ENCODE measurements around the gene CLEC2D.
"Not testable (repeated sequence)": the region's sequence is repeated elsewhere in the genome, so short reads cannot be mapped to it uniquely, and the experiment has no call there.

CLEC2D gene

GRCh38 chr12:9669534-9669933 lies at the start of gene CLEC2D:
CLEC2D (plus strand) TSS chr12:9669713; CDS start chr12:9669735, 22 bp downstream.
- in situ Hi-C loops (cut with MboI; ENCODE audit: low sequenced_read_pairs), result no loop called here

GRCh38 chr12:9625019-9625418 lies 44.5 kb upstream of the CLEC2D start:
- in situ Hi-C loops (cut with MboI; ENCODE audit: low sequenced_read_pairs), result no loop called here

- in situ Hi-C loops (cut with MboI; ENCODE audit: low sequenced_read_pairs), result no loop called here
These were observed 43.2 kb upstream of the CLEC2D start for GRCh38 chr12:9626291-9626690.

GRCh38 chr12:9626821-9627220 lies 42.7 kb upstream of the CLEC2D start:
- in situ Hi-C loops (cut with MboI; ENCODE audit: low sequenced_read_pairs), result no loop called here

GRCh38 chr12:9632766-9633165 lies 36.7 kb upstream of the CLEC2D start:
- in situ Hi-C loops (cut with MboI; ENCODE audit: low sequenced_read_pairs), result no loop called here

- in situ Hi-C loops (cut with MboI; ENCODE audit: low sequenced_read_pairs), result no loop called here
These were observed 35.2 kb upstream of the CLEC2D start for GRCh38 chr12:9634177-9634803.

- in situ Hi-C loops (cut with MboI; ENCODE audit: low sequenced_read_pairs), result no loop called here
These were observed 34.4 kb upstream of the CLEC2D start for GRCh38 chr12:9634969-9635754.

GRCh38 chr12:9636150-9636850 lies 33.2 kb upstream of the CLEC2D start:
- in situ Hi-C loops (cut with MboI; ENCODE audit: low sequenced_read_pairs), result no loop called here

- in situ Hi-C loops (cut with MboI; ENCODE audit: low sequenced_read_pairs), result no loop called here
These were observed 32.7 kb upstream of the CLEC2D start for GRCh38 chr12:9636851-9637206.

GRCh38 chr12:9640024-9640423 lies 29.5 kb upstream of the CLEC2D start:
- in situ Hi-C loops (cut with MboI; ENCODE audit: low sequenced_read_pairs), result no loop called here

GRCh38 chr12:9642606-9643265 lies 26.8 kb upstream of the CLEC2D start:
- in situ Hi-C loops (cut with MboI; ENCODE audit: low sequenced_read_pairs), result no loop called here

GRCh38 chr12:9643266-9643660 lies 26.2 kb upstream of the CLEC2D start:
- in situ Hi-C loops (cut with MboI; ENCODE audit: low sequenced_read_pairs), result no loop called here

GRCh38 chr12:9644985-9645551 lies 24.4 kb upstream of the CLEC2D start:
- in situ Hi-C loops (cut with MboI; ENCODE audit: low sequenced_read_pairs), result not testable (repeated sequence)

- in situ Hi-C loops (cut with MboI; ENCODE audit: low sequenced_read_pairs), result no loop called here
These were observed 22.4 kb upstream of the CLEC2D start for GRCh38 chr12:9646794-9647781.

GRCh38 chr12:9647825-9648700 lies 21.4 kb upstream of the CLEC2D start:
- in situ Hi-C loops (cut with MboI; ENCODE audit: low sequenced_read_pairs), result no loop called here

GRCh38 chr12:9648701-9649531 lies 20.6 kb upstream of the CLEC2D start:
- in situ Hi-C loops (cut with MboI; ENCODE audit: low sequenced_read_pairs), result no loop called here

GRCh38 chr12:9649532-9649940 lies 20.0 kb upstream of the CLEC2D start:
- in situ Hi-C loops (cut with MboI; ENCODE audit: low sequenced_read_pairs), result no loop called here

GRCh38 chr12:9650151-9650576 lies 19.3 kb upstream of the CLEC2D start:
- in situ Hi-C loops (cut with MboI; ENCODE audit: low sequenced_read_pairs), result no loop called here

Data from hTERT RPE-1 (cell line).